ENCODE measurements around the gene CNTNAP2.
"Not testable (repeated sequence)": the region's sequence is repeated elsewhere in the genome, so short reads cannot be mapped to it uniquely, and the experiment has no call there.

Gene CNTNAP2

GRCh38 chr7:147089051-147089461 lies 972.5 kb downstream of the CNTNAP2 start:
- no peak overlapping the region for H3K27ac ChIP-seq
- TF ChIP-seq, protein P1, sequence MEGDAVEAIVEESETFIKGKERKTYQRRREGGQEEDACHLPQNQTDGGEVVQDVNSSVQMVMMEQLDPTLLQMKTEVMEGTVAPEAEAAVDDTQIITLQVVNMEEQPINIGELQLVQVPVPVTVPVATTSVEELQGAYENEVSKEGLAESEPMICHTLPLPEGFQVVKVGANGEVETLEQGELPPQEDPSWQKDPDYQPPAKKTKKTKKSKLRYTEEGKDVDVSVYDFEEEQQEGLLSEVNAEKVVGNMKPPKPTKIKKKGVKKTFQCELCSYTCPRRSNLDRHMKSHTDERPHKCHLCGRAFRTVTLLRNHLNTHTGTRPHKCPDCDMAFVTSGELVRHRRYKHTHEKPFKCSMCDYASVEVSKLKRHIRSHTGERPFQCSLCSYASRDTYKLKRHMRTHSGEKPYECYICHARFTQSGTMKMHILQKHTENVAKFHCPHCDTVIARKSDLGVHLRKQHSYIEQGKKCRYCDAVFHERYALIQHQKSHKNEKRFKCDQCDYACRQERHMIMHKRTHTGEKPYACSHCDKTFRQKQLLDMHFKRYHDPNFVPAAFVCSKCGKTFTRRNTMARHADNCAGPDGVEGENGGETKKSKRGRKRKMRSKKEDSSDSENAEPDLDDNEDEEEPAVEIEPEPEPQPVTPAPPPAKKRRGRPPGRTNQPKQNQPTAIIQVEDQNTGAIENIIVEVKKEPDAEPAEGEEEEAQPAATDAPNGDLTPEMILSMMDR (conservative IDR thresholded peaks at IDR 0.05) = no peak

GRCh38 chr7:147089608-147090007 lies 973.0 kb downstream of the CNTNAP2 start:
- TF ChIP-seq, protein P1 (conservative IDR thresholded peaks at IDR 0.05) = no peak
- no peak overlapping the region for H3K27ac ChIP-seq

- TF ChIP-seq, protein P1 (conservative IDR thresholded peaks at IDR 0.05) = no peak
- no peak overlapping the region for H3K27ac ChIP-seq
Observed at GRCh38 chr7:147096629-147097028, 980.0 kb downstream of the CNTNAP2 start.

DNA sequence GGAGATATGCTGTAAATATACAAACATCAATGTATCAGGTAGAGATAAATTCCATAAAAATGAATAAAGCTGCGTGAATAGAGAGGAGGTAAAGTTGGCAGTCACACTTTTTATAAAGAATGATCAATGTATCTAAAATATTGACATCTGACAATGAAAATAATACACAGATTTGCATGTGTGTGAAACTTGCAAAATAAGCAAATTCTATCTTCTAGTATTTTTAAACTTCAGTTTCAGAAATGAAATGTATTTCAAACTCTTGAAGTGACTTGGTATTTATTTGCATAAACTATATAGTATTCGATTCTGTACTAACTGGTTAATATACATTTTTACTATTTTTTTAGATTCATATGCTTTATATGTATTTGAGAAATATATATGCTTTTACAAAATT lies 986.6 kb downstream of the CNTNAP2 start:
- H3K27ac ChIP-seq = no peak overlapping the region

GRCh38 chr7:147106746-147107145 lies 990.1 kb downstream of the CNTNAP2 start:
- TF ChIP-seq, protein P1 (conservative IDR thresholded peaks at IDR 0.05) = no peak
- H3K27ac ChIP-seq = no peak overlapping the region

More for the DNA sequence above, 986.6 kb downstream of the CNTNAP2 start:
- TF ChIP-seq, protein P1 (conservative IDR thresholded peaks at IDR 0.05) = no peak

- H3K27ac ChIP-seq = not testable (repeated sequence)
Observed at GRCh38 chr7:147114525-147114924, 997.9 kb downstream of the CNTNAP2 start.

DNA sequence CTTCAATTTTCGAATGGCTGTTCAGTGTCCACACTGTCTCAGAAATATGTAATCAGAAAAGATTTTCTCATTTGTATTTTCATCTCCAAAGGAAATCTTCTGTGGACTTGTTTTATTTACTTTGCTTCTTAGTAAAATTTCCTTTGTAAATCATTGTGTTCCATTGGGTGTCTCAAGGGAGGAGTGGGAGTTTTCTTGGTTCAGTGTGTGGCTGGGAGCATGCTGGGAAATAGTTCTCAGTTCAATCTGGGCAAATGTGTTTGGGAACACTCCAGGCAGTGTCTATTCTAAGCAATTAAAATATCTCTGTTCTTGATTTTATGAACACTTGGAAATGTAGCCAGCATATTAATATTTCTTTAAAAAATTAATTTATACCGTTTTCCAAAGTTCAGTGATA lies 1019.8 kb downstream of the CNTNAP2 start:
- H3K27ac ChIP-seq = no peak overlapping the region
- TF ChIP-seq, protein P1 (conservative IDR thresholded peaks at IDR 0.05) = no peak

- no peak overlapping the region for H3K27ac ChIP-seq
- TF ChIP-seq, protein P1 (conservative IDR thresholded peaks at IDR 0.05) = no peak
Observed at GRCh38 chr7:147145194-147145593, 1028.6 kb downstream of the CNTNAP2 start.

Data from VCaP (cell line).